GM19193 (cell line): ENCODE data around the gene GON4L.

Experiments used
- POLR2A ChIP-seq: IDR thresholded peaks from 4 replicates; pipeline ENCODE4 v1.6.1; 2011; ENCODE audit not compliant: insufficient read depth, insufficient read length; ENCODE audit errors: extremely low read depth

The GON4L gene

GRCh38 chr1:155858800-155859233 is 1.8 kb upstream of the GON4L start:
- TF ChIP-seq POLR2A: no peak

DNA sequence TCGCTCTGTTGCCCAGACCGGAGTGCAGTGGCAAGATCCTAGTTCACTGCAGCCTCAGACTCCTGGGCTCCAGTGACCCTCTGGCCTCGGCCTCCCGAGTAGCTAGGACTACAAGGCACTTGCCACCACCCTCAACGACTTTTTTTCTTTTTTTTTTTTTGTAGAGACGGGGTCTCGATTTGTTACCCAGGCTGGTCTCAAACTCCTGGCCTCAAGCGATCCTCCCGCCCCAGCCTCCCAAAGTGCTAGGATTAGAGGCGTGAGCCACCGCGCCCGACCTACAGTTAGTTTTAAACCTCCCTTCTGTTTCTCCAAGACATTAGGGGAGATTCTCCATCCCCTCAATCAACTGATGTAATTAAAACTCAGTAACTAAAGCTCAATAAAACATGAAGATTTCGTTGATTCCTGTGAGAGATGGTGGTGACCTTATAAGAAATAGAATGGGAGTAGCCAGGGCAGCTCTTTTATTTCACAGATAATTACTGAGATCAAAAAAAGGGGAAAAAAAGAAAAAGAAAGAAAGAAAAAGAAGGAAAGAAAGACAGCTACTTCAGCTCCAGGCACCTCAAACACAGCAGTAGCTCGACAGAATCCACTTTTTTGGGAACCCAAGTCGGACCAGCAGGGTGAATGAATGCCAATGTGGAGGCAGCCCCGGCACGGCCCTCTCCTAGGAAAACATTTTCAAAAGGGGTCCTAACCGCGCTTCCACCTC is 598 bp downstream of the GON4L start:
- TF ChIP-seq POLR2A: no peak

DNA sequence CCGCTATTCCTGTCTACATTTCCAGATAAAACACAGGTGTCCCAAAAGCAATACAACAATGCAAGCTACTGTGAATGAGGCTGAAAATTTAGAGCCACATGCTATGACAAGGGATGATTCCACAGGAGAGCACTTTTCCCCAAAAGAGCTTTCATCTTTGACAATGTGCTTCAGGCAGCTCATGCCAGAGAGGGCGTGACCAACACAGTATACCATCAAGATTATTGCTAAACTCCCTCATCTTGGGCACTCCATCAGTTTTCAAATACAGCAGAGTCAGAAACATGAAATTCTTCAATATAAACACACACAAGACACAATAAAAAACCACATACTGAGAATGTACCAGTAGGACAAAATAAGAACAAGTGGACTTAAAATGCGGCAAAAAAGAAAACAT is 6.7 kb downstream of the GON4L start:
- no peak for TF ChIP-seq POLR2A

- TF ChIP-seq POLR2A: no peak
Measured at GRCh38 chr1:155847823-155848529, 9.0 kb downstream of the GON4L start.

DNA sequence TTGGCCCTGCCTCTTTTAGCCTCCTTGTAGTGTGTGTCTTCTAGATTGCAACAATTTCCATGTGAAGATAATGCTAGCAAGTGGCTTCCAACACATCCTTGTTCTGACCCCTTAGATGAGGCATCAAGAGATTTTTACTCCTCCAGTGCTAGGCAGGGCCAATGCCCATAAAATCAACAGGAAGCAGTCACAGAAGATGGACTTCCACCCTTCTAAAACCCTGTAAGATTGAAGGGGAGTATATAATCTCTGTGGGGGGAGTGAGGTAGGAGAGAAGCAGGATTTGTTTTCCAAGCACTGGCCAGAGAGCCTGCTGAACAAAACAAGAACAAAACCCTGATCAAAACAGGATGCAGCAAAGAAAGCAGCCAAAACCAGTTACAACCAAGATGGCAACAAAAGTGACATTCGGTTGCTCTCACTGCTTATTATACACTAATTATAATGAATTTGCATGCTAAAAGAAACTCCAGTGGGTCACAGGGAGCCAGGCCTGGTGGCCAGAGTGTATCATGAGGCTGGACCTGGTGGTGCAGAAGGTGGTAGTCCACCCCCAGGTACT is 12.1 kb downstream of the GON4L start:
- TF ChIP-seq POLR2A: no peak

GRCh38 chr1:155840386-155840785 is 16.6 kb downstream of the GON4L start:
- no peak for TF ChIP-seq POLR2A

DNA sequence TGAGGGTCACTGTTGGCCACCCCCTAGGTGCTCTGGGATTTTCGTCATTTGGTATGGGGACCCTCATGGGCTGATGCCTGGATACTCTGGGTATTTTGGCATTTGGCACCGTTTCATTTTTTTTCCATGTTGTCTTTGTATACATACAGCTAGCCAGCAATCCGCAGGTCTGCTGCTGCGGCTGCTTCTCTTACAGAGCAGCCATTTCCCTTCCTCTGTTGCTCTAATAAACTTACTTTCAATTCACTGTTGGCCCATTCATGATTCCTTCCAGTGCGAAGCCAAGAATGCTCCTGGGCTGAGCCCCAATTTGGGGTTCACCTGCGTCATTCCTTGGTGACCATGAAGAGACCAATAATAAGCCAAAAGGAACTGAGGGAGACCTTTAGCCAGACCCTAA is 21.5 kb downstream of the GON4L start:
- TF ChIP-seq POLR2A: no peak

- TF ChIP-seq POLR2A: no peak
Measured at GRCh38 chr1:155834296-155834926, 22.6 kb downstream of the GON4L start.

GRCh38 chr1:155833665-155834295 is 23.2 kb downstream of the GON4L start:
- TF ChIP-seq POLR2A: no peak

DNA sequence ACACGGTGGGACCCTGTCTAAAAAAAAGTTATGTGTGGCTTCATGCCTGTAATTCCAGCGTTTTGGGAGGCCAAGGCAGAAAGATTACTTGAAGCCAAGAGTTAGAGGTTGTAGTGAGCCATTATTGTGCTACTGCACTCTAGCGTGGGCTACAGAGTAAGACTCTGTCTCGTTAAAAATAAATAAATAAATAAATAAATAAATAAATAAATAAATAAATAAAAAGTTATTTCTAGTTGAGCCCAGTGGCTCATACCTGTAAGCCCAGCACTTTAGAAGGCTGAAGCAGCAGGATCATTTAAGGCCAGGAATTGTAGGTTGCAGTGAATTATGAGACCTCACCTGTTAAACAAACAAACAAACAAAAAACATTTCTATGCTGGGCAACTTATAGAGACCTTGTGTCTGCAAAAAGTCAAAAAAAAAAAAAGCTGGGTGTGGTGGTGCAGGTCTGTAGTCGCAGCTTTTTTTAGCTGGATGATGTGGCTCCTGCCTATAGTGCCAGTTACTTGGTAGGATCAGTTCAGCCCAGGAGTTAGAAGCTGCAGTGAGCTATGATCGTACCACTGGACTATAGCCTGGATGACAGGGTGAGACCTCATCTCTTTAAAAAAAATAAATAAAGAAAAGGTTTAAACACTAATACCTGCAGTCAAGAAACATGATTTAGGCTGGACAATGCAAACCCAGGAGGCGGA is 25.6 kb downstream of the GON4L start:
- TF ChIP-seq POLR2A: no peak

DNA sequence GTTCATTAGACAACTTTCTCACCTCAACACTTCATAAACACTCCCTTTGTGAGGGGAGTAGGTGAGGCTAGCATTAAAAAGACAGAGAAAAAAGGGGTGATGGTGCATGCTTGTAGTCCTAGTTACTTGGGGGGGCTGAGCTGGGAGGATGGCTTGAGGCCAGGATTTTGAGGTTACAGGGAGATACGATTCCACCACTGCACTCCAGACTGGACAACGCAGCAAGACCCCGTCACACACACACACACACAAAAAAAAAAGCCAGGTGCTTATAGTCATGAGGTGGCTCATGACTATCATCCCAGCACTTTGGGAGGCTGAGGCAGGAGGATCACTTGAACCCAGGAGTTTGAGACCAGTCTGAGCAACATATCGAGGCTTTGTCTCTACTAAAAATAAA is 29.6 kb downstream of the GON4L start:
- no peak for TF ChIP-seq POLR2A

GRCh38 chr1:155816351-155816750 is 40.7 kb downstream of the GON4L start:
- no peak for TF ChIP-seq POLR2A

GRCh38 chr1:155813672-155814071 is 43.3 kb downstream of the GON4L start:
- TF ChIP-seq POLR2A: no peak

GRCh38 chr1:155812878-155813277 is 44.1 kb downstream of the GON4L start:
- no peak for TF ChIP-seq POLR2A

DNA sequence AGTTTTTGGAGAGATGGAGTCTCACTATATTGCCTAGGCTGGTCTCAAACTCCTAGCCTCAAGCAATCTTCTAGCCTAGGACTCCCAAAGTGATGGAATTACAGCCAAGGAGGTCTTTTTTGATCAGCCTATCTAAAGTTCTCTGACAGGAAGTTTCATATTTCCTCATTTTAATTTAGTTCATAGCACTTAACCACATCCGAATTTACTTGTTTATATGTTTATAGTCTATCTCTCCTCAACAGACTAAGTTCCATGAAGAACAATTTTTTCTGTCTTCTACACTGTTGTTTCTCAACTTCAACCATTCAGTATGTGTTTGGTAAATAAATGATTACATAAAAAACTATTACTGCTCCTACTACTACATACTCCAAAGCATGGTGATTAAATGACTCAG is 47.9 kb downstream of the GON4L start:
- TF ChIP-seq POLR2A: no peak

- TF ChIP-seq POLR2A: no peak
Measured at GRCh38 chr1:155801149-155801548, 55.9 kb downstream of the GON4L start.
